NCI-H82 treated with DMSO at 0.1 percent for 48 hours (cell line): ENCODE results near the gene YAP1.
"Not testable (repeated sequence)": the region's sequence is repeated elsewhere in the genome, so short reads cannot be mapped to it uniquely, and the experiment has no call there.

Source experiments
- DNase-seq: peaks from one replicate; lab custom pipeline; 2025; ENCODE audit not compliant: unreplicated experiment; lab: John Stamatoyannopoulos, UW

The YAP1 gene

GRCh38 chr11:102196816-102197215 lies 86.6 kb downstream of the YAP1 start:
- no peak for DNase-seq

GRCh38 chr11:102197670-102198139 lies 87.5 kb downstream of the YAP1 start:
- no peak for DNase-seq

GRCh38 chr11:102199673-102200072 lies 89.4 kb downstream of the YAP1 start:
- DNase-seq = no peak

DNA sequence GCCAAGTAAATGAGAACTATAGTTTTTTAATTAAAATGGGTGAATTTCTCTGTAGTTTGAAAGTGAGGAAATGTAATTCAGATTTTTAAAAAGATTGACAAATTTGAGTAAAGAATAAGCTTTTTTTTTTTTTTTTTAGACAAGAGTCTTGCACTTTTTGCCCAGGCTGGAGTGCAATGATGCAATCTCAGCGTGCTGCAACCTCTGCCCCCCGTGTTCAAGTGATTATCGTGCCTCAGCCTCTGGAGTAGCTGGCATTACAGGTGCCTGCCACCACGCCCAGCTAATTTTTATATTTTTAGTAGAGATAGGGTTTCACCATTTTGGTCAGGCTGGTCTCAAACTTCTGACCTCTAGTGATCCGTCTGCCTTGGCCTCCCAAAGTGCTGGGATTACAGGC lies 90.1 kb downstream of the YAP1 start:
- DNase-seq = not testable (repeated sequence)

- DNase-seq = no peak
Measured at GRCh38 chr11:102201776-102202175, 91.5 kb downstream of the YAP1 start.

DNA sequence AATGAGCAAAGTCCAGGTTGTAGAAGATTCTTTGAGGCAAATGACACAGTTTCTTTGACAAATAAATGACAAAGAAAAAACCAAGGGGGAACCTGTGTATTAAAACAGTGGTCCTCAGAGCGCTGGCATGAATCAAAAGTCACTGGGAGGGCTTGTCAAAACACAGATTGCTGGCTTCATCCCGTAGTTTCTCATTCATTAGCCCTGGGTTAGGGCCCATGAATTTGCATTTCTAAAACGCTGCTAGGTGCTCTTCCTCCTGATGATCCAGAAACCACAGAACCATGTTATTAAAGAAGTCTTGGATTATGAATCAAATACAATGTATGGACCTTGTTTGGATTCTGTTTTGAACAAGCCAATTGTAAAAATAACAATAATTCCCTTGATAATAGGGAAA lies 92.7 kb downstream of the YAP1 start:
- DNase-seq = no peak

DNA sequence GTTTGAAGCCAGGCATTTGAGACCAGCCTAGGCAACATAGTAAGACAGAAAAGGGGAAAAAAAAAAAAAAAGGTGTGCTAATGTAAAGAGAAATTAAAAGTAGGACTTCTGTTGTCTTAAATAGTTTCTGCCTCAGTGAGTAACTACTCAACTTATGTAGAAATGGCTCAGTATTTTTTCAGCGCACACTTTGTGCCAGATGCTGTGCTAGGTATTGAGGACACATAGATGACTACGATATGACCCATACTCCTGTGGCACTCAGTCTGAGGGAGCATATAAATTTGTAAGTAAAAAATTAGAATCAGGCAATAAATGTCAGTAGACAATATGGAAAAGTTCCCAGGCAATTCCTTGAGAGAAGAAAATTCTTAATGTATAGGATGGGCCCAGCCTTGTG lies 93.9 kb downstream of the YAP1 start:
- DNase-seq = no peak

- no peak for DNase-seq
Measured at GRCh38 chr11:102205805-102206204, 95.6 kb downstream of the YAP1 start.

GRCh38 chr11:102208835-102209234 lies 98.6 kb downstream of the YAP1 start:
- no peak for DNase-seq

- DNase-seq = no peak
Measured at GRCh38 chr11:102214623-102215022, 104.4 kb downstream of the YAP1 start.

DNA sequence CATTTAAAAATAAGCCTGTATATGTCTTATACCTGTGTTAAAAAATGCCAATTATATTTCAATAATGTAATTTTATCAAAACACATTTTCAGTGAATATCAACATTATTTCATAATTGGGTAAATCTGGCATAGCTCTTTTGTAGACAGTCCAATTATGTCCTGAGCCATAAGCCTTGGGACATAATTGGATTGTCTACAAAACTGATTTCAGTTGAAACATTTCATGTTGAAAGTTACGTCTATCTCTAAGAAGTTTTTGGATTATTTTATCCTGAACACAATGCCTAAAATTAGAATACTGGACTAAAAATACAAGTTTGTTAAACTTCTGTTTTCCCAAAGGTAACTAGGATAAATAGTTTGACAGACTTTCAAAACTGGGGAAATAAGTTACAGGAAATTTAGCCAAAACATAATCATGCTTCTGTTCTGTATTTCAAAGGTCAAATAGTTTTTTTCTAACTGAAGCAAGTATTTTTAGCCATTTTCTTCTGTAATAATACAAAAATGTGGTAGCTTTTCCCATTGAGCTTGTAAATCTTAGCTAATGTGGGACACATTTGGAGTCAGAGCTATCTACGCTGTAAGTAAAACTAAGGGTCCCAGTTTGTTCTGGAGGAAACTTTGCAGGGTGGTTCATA lies 106.3 kb downstream of the YAP1 start:
- DNase-seq = no peak

DNA sequence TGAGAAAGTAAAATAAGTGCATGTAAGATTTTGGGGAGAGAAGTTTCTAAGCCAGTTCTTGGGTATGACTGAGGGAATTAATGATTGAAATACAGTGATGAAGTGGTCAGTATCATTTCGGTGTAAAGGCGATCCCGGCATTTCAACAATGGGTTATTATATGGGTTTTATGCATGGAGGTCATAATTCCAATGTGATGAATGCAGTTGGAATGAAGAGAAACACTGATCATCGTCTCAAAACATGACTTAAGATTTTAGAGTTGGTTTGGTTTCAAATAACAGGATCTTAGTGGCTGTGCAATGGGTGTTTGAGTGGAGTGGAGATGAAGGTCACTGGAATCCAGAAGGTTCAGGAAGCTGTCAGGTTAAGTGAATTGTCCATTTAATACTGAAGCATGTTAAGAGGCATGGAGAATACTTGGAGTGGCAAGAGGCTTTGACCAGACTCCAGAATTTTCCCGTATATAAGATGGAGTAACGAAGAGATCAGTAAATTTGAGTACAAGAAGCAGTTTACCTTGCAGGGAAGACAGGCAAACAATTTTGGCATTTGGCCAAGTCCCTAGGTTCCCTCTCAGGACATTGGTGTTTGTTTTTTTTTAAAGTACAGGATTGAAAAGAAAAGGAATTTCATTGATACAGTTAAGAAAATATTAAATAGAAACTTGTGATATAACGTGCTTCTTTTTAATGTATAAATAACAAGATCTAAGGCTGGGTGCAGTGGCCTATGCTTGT lies 110.7 kb downstream of the YAP1 start:
- DNase-seq = no peak

DNA sequence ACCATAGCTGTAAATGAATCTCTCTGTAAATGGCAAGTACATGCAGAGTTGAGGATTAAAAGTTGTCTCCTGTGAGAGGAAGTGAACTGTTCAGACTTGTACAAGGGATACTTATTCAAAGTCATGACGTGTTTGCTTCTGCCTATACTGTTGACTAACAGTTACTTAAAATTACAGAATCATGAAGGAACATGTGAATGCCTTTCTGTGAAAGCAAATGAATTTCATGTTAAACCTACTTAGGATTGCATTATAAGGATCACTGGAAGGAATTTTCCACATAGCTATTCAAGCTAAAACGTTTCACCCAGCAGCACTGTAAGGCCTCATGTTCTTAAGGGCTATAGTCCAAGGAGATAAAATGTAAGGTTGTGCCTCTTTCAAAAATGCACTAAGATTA lies 113.6 kb downstream of the YAP1 start:
- no peak for DNase-seq

GRCh38 chr11:102225689-102226568 lies 115.7 kb downstream of the YAP1 start:
- DNase-seq = no peak

GRCh38 chr11:102226702-102227490 lies 116.6 kb downstream of the YAP1 start:
- no peak for DNase-seq

- DNase-seq = no peak
Measured at GRCh38 chr11:102229510-102230123, 119.4 kb downstream of the YAP1 start.

GRCh38 chr11:102230186-102230585 lies 119.9 kb downstream of the YAP1 start:
- DNase-seq = no peak

- DNase-seq = no peak
Measured at GRCh38 chr11:102230911-102231310, 120.7 kb downstream of the YAP1 start.

DNA sequence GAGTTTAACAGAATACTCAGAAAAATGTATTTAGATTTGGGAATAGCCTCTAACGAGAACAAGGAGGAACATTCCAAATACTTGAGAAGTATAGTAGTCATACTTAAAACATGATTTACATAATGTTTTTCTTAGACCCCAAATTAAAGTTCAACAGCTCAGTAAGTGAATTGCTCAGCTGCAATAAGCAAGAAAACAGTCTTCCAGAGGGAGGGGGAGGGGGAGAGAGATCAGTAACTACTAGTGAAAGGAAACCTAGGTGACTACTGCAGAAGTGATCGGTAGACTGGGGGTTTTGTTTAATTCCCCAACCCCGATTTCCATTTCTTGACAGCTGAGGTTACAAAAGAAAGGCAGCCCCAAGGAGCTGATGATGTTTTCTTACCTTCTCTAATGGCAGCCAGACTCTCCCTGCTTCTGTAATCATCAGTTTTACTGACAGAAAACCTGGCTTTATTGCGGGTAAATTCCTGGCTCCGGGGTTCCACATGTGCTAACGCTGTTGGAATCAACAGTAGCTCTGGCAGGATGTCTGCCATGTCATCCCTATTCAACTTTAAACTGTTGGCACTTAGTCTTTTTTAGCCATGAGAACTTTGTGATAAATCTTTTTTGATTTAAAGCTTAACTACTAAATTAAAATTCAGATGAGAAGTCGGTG lies 124.7 kb downstream of the YAP1 start:
- DNase-seq = no peak
